Cerebellar cortex (tissue), 1 donor: ENCODE results near the gene DLGAP1.

Source experiments
- DNase-seq: peaks from one replicate; pipeline ENCODE4 v3.0.0-alpha.2; 2015; ENCODE audit warnings: low spot score

DLGAP1 gene

DNA sequence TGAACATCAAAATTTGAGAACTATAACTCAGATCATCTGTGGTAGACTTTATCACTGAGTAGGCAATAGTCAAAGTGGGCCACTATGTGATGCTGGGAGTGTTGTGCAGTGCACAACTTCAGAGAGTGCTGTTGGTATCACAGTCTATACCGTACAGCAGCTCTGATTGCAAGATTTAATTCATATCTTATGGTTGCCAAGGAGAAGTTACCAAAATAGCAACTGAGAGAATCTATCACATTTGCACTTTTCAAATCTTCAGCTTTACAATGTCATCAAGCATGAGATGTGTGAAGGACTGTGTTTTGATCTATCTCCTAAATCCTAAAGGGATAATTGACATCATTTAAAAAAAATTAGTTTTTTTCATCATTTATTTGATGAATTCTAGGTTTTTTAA is 216.1 kb downstream of the DLGAP1 start:
- no peak for DNase-seq

DNA sequence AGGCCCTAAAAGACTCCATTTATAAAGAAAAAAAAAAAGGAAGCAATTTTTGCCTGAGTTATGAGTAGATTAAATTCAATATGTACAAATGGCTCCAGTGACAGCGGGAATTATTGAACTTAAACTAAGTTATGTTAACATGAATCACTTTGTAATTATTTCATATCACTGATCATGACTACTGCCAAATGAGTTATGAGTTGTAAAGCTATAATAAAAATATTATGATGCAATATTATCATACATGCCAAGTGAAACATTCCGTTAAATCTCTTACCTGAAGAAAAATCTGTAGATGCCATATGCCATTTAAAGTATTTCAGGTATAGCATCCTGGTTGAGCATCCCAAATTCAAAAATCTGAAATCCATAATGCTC is 217.5 kb downstream of the DLGAP1 start:
- no peak for DNase-seq

DNA sequence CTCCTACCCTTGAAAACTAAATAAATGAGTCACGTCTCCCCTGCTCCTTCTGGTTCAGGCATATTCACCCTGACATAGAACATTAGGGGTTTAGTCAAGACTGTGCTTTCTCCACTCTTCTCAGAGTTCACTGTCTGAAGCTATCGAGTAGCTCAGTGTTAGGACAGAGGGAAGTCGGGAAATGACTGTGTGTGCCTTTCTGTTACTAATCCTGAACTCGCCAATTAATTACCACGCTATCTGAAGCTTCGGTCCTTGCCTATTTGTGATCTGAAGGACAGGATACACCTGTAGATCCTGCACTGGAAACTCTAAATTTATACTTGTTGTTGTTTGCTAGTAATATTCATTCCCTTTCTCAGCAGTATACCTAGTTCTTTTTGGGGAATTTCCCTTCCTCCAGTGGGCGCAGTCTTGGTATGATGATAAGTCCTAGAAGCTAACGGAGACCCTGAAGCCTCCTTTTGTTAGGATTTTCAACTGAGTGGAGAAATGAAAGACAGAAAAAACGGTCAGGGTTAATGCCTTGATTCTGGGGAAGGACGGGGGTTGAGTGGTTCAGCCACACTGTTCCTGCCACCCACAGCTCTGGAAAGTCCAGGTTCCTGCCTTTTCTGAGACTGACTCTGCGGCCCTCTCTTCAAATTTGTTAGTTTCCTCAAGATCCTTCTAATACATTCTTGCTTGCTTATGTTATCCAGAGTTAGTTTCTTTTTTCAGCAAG is 218.0 kb downstream of the DLGAP1 start:
- no peak for DNase-seq

DNA sequence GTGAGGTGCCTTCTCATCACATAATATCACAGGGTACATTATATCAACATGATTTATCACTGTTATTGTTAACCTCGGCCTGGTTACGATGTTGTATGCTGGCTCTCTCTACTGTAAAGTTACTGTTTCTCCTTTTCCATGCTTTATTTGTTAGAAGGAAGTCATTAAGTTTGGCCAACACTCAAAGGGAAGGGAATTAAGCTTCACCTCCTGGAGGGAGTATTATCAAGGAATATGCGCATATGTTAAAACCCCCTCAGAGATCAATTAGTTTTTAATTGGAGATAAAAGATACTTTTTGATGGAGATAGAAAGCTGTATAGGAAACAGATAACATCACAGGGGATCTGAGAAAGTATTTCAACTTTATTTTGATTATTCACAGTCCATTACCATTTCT is 221.6 kb downstream of the DLGAP1 start:
- no peak for DNase-seq

DNA sequence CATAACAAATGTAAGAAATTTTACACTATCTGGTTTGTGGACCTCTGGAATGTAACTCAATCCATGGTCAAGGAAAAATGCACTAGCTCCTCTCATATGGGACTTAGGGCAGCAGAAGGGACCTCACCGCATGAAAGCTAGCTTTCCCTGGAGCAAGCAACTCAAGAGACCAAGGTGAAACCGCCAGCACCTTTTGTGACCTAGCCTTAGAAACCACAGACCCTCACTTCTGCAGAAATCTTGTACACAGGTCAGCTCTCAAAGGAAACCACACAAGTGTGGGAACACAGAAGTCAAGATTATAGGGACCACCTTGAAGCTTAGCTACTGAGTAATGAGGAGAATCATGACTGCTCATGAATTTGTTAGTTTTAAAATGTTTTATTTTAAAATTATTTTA is 222.5 kb downstream of the DLGAP1 start:
- DNase-seq, result no peak

DNA sequence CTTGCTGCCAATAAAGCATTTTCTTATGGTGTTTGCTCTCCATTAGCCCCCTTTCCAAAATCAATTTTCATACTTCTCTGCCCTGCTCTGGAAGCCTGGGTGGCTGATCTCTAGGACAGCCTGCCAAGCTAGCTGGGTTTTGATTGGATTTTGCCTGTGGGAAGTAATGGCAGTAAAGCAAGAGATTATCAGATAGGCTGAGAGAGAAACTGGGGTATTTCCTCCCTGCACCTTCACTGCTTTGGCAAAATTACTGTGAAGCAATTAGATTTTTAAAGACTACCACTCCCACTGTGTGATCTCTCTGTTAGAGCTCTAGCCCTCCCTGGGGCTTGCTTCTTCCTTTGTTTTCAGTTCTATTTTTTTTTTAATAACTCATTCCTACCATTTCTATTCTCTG is 223.8 kb downstream of the DLGAP1 start:
- DNase-seq, result no peak

DNA sequence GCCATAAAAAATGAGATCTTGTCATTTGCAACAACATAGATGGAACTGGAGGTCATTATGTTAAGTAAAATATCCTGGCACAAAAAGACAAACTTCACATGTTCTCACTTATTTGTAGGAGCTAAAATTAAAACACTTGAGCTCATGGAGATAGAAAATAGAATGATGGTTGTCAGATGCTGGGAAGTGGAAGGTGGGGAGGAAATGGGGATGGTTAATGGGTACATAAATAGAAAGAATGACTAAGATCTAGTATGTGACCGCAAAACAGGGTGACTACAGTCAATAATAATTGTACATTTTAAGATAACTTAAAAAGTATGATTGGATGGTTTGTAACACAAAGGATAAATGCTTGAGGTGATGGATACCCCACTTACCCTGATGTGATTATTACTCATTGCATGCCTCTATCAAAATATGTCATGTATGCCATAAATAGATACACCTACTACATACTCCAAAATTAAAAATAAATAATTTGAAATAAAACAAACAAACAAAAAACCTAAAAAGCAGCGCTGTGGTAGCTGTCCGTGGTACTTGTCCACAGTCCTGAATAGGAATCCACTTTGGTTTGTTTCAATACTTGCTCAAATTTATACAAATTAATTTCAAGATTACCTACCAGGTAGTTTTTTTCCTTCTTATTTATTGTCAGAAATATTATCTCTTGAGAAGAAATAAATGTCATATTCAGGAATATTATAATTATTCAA is 224.5 kb downstream of the DLGAP1 start:
- DNase-seq, result no peak

DNA sequence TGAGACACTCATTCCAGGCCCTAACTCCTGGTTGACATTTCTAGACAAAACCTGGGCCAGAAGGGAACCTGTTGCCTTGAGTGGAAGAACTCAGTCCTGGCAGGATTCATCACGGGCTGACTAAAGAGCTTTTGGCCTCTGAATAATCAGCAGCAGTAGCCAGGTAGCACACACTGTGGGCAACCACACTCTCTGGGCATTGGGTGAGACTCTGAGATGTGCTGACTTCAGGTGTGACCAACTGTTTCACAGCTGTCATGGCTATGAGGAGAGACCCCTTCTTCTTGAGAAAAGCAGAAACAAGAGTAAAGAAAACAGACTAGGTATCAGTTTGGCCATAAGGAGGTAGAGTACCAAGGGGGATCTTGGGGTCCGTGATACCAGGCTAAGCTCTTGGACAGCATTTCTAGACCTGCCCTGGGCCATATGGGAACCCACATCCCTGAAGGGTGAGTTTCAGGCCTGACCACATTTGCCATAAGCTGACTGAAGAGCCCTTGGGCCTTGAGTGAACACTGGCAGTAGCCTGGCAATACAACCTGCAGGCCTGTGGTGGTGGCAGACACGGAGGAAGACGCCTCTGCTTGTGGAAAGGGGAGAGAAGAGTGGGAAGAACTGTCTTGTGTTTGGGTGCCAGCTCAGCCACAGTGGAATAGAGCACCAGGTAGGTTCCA is 230.9 kb downstream of the DLGAP1 start:
- no peak for DNase-seq

DNA sequence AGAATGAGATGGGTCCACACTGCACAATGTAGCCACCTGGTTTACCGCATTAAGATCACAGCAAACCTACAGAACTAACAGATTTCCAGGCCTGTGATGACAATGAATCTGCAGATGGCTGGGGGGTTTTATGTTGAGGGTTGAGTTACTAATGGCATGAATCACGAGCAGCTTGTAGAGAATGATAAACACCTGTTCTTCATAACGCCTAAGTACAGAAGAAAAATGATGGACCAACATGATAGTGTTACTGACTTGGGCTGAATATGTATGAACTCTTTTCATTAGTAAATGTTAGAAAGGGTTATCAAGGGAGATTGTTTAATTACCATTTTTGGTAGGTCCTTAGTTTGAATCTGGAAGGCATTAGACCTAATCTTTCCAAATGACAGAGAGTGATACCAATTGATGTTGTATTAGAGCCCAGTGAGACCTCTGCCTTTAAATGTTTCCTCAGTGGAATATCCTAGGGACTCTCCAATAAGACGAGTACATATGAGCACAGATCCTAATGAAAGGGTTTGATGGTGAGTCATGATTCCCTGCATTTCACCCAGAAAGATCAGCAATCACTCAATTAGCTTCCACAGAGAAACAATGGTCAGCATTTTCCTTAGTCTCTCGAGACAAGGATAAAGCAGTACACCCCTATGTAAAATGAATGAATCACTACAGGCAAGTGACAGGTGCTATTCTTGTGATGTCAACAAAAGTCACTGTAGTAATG is 243.8 kb downstream of the DLGAP1 start:
- no peak for DNase-seq

DNA sequence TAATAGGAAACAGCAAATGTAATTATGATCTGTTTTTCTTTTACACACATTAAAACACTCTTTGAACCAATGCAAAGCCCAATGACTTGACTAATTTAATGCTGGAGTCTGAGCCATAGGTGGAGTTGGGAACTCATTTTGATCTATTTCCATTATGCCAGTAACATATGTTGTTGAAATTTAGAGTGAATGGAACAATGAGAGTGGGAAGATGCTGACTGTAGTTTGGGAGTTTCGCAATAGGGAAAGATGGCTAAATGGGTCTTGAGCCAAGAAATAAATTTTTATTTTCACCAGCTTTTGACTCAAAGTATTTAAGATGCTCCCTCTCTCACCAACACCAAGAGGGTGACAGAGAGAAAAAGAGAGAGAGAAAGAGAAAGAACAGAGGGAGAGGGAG is 246.7 kb downstream of the DLGAP1 start:
- no peak for DNase-seq

DNA sequence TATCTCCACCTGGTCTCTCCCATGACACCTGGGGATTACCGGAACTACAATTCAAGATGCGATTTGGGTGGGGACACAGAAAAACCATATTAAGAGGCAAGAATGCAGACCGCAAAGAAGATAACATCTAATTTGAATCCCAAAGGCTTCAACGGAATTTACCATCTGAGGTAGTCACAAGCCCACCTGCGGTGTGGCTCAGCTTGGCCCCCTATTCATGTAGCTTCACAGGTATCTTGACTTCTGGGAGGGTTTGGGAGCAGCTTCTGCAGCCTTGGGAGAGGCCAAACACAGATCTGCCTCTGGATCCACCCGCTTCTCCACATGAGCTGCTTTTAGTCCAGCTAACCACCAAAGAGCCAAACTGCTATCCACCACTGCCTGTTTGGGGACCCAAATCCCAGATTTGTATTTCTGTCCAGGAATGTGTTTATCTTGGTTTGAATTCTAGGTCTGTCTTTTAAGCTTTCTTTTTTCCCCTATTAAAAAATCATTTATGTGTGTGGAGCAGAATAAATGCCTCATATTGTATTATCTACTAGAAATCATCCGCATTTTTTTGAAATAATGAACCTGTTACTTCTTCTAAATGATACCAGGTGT is 247.6 kb downstream of the DLGAP1 start:
- DNase-seq, result no peak

DNA sequence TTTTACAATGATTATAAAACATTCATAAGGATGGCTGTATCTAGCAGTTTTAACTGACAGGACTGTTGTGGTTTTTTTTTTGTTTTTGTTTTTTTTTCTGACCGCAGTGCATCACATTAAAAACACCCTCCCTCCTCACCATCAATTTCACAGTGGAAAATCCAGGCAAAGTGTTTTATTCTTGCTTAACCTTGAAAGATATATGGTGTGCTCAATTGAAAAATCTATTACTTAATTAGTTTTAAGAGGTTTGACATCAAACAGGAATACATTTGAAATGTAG is 250.7 kb downstream of the DLGAP1 start:
- no peak for DNase-seq

DNA sequence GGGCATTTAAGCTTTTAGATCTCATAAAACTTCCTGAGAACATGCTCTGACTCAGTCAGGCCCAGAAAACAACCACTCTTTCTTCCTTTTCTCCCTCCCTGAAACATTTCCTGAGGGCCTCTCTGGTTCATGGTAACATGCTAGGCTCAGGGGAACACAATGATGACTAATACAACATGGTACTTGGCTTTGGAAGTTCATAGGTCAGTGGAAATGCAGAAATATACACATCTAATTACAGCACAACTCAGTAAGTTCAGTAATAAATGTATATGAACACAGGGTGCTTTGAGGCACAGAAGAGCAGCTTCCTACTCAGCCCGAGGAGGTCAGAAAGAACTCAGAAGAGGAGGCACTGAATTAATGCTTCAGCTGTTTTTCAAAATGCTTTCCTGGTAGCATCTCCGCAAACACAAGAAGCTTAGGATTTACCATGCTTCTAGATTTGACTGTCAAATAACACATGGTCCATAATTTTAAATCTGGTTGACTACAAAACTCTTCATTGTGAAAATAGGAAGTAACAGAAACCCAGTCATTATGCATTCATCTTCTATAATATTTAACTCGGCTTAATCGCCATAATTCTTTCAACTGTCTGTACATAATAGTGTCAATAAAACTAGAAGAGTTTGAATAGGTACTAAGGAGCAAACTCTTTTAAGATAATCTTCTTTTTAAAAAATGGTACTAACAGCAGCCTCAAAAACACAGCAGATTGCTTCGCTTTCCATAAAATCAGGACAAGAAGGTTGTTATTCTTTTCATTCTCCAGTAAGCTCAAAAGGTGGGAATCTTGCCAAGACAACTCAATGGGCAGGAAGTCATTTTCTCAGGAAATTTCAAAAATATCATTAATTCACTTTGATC is 251.3 kb downstream of the DLGAP1 start:
- DNase-seq, result peak; percentile 29

DNA sequence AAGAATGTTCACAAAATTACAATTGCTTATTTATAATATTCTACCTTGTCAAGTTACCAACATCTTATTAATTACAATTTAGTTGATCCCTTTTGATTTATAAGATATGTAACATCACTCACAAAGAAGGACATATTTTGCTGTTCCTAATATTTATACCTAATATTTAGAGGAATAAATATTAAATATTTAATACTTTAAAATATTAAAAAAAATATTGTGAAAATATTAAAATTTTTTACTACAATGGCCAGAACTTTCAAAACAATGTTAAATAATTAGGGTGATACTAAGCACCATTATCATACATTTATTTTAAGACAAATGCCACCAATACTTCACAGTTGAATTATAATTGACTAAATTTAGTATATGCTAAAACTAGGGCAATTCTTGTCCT is 254.7 kb downstream of the DLGAP1 start:
- no peak for DNase-seq

DNA sequence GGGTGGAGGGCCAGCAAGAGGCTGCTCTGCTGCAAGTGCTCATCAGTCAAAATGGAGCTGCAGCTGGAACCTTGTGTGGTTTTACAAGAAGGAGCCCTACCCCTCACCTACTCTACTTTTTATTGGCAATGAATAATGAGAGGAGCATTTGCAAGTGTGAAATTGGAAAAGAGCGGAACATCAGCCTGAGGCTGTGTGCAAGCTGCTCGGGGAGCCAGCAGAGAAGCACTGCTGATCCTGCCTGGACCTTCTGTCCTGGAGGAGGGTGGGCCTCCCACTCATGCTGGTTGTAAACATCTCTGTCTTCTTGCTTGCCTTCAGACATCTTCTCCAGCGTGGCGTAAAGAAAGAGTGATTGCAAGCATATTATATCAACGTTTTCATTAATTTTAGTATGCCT is 256.2 kb downstream of the DLGAP1 start:
- DNase-seq, result no peak

DNA sequence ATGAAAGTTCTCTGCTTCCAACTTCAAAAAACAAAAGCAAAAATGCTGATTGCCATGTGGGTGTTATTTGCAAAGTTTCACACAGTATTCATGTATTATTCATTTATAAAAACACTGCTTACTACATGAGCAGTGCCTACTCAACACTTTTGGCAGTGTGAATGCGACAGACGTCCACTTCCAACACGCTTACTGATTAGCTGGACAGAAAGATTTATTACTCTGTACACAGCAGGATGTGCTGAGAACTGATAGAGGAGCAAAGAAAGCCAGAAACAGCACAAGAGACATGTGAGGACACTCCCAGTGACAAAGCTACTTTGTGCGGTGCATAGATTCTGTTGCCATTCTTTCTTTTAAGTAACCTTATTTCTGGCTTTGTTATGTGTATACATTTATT is 258.8 kb downstream of the DLGAP1 start:
- no peak for DNase-seq

DNA sequence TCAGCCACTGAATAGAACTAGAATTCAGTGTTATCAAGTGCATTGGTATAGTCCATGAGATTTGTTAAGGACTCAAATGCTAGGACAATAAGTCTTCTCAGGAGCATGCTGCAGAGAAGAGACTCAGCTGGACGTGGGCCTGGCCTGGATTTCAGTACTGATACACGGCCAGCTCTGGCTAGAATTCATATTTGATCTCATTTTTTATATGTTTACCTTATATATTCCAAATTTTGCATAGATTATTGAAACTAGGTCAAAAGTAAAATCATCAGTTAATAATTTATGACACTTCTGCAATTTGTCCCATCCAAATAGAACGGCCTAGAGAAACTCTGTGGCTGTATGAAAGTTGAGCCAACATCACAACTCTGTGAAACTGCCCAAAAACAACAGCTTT is 262.0 kb downstream of the DLGAP1 start:
- peak; percentile 43 for DNase-seq

DNA sequence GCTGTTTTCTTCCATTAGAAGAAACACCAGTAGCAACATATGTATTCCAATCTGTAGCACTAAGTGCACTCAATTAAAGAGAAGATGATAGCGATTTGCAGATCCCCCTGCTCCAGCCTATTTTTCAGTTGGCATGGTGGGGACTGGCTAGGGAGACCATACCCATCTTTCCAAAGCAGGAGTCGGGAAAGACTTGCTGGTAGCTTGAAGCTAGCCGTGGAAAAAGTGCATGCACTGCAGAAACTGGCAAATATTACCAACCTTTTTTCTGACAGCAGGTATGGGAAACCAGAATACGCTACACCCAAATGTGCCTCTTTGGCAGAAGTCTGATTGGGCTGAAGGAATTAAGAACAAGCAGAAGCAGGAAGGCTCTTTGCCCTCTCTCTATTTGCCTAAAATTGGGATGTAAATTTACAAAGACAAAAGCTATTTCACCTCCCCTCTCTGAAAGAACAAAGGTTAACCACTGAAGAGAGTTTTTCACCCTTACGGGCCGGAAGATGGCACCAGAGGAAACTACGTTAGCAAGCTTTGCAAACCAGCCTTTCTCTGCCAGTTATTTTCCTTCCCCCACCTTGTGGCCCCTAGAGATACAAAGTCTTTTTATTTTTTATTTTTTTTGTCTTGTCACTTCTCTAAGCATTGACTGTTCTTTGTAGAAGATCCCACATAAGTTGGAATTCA is 273.1 kb downstream of the DLGAP1 start:
- DNase-seq, result no peak

DNA sequence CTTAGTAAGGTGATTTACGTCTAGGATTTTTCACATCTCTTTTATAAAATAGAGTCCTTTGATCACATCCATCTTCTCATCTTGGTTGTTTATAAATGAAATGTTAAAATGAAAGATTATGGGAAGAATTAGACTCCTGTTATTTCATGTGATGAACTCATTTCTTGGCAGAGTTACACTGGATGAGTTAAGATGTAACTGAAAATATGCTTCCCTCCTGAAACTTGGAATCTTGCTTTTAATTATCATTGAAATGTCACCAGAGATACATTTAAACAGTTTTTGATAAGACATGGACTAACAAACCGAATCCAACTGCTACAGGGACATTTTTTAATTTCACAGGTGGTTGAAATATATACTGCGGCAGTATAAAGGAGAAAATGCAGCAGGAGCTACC is 274.0 kb downstream of the DLGAP1 start:
- DNase-seq, result no peak

DNA sequence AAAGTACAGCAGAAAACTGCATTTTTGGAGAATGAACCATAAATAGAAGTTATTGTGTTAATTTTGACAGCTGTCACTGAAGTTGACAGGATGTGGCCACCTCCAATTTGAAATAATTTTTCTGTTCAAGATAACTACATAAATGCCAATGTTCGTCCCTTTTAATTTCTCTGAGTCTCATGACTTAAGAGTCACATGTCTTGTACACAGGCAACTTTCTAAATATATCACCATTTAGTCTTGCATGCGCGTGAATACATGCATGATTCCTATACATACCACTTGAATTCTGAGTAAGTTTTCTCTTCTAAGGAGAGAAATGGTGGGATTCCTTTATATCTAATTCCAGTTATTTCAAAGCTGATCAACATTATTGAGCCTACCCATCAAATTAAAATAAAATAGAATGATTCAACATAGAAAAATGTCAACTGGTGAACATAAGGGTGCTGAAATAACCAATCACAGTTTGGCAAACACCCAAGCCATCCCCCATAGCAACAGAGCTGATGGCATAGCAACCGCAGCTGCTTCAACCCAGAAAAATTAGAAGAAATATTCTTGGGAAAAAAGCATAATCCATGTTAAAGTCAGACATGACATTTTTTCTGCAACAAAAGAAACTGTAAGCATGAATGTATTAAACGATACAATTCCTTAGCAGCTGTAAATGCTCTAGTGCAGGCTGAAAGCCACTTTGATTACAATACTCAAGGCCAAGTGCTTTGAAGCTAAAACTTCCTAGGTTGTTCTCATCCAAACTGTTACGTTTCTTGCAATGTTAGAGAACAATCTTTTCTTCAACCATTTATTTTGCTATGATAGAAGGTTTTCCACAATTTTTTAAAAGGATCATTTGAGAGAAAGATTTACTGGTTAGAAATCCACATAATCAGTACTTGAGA is 282.7 kb downstream of the DLGAP1 start:
- peak; percentile 29 for DNase-seq
